PC-9 (cell line): ENCODE measurements around the gene MUC5AC. TPM values are rescaled to one million over a fixed set of nuclear protein-coding genes. Genes with fewer than 3 reads are reported as not detected.

Source experiments
- BruUV-seq: library from RNA; stranded (reverse); fragments of 400-500 nt; replicated peaks from 2 replicates; lab custom pipeline; 2021; lab: Mats Ljungman, UMichigan
- CTCF ChIA-PET: fragments of 300-600 bp; sonication (Branson Sonifier 250); formaldehyde crosslinking; loops from one replicate; lab custom pipeline; 2022; ENCODE audit warnings: antibody characterized with exemption; lab: Charles Lee
- POLR2A ChIA-PET: fragments of 300-600 bp; sonication (Branson Sonifier 250); formaldehyde crosslinking; loops from one replicate; lab custom pipeline; 2022; ENCODE audit warnings: antibody characterized with exemption; ENCODE audit not compliant: unreplicated experiment; lab: Charles Lee
- DNase-seq, 2 experiments: peaks; one replicate each; pipeline versions ENCODE4 v3.0.0 to v3.0.0-alpha.2; 2015 to 2022; ENCODE audit warnings: mixed read lengths in 1 of 2
- H2AFZ ChIP-seq: fragments of 200-600 bp; sonication (generic); 2 replicates; pipeline ENCODE4 v1.8.1; 2017; ENCODE audit warnings: antibody characterized with exemption
- H3F3A ChIP-seq: fragments of 200-600 bp; sonication (generic); 2 replicates; pipeline ENCODE4 v1.8.1; 2017; ENCODE audit warnings: antibody characterized with exemption, mild to moderate bottlenecking, low read depth; ENCODE audit not compliant: insufficient read depth
- H3K27ac ChIP-seq: fragments of 200-600 bp; sonication (generic); 2 replicates; pipeline ENCODE4 v1.6.1; 2016; ENCODE audit warnings: mixed run types
- H3K27me3 ChIP-seq: fragments of 200-600 bp; sonication (generic); 2 replicates; pipeline ENCODE4 v1.6.1; 2016; ENCODE audit warnings: low read depth, mixed run types; ENCODE audit not compliant: insufficient read depth
- H3K36me3 ChIP-seq: fragments of 200-600 bp; sonication (generic); 2 replicates; pipeline ENCODE4 v1.6.1; 2016; ENCODE audit warnings: low read depth, mixed run types
- H3K4me1 ChIP-seq: fragments of 200-600 bp; sonication (generic); replicated peaks from 2 replicates; pipeline ENCODE4 v1.6.1; 2016; ENCODE audit warnings: mixed run types; ENCODE audit not compliant: insufficient read depth
- H3K4me2 ChIP-seq: fragments of 200-600 bp; sonication (generic); 2 replicates; pipeline ENCODE4 v1.6.1; 2017; ENCODE audit warnings: mixed run types
- H3K4me3 ChIP-seq: fragments of 200-600 bp; sonication (generic); 2 replicates; pipeline ENCODE4 v1.6.1; 2016; ENCODE audit warnings: mixed run types
- H3K79me2 ChIP-seq: fragments of 200-600 bp; sonication (generic); 2 replicates; pipeline ENCODE4 v1.6.1; 2017; ENCODE audit warnings: low read depth, mixed run types
- H3K9me2 ChIP-seq: fragments of 200-600 bp; sonication (generic); 2 replicates; pipeline ENCODE4 v1.8.1; 2017; ENCODE audit warnings: mild to moderate bottlenecking; ENCODE audit not compliant: insufficient read depth
- H3K9me3 ChIP-seq: fragments of 200-600 bp; sonication (generic); 2 replicates; pipeline ENCODE4 v1.8.1; 2016; ENCODE audit warnings: low read depth; ENCODE audit not compliant: insufficient read depth
- H4K20me1 ChIP-seq: fragments of 200-600 bp; sonication (generic); 2 replicates; pipeline ENCODE4 v1.8.1; 2017; ENCODE audit not compliant: insufficient read depth
- CTCF ChIP-seq: fragments of 200-600 bp; sonication (generic); conservative IDR thresholded peaks from 2 replicates; pipeline ENCODE4 v1.6.1; 2017; ENCODE audit warnings: mixed run types, antibody characterized with exemption, mild to moderate bottlenecking, moderate library complexity
- EZH2 ChIP-seq: fragments of 200-600 bp; sonication (generic); IDR thresholded peaks from 2 replicates; pipeline ENCODE4 v1.8.0; 2017; ENCODE audit warnings: antibody characterized with exemption, low read depth
- intact Hi-C: fragments of 100-400 bp; cut with micrococcal nuclease; formaldehyde crosslinking; loops from one replicate; pipeline ENCODE4 v1.10.0; 2022; ENCODE audit not compliant: unreplicated experiment
- total RNA-seq: library from RNA; stranded (reverse); gene quantifications from 2 replicates; pipeline ENCODE4 v1.2.3, GENCODE V29; 2021

MUC5AC gene
- total RNA-seq, 1 experiment from 2014 or later: 0.09 TPM

GRCh38 chr11:1208144-1208393 is 50.3 kb downstream of the MUC5AC start:
- H3K4me3 ChIP-seq: no peak overlapping the region
- intact Hi-C loops: loop anchor here (10.0 kb wide), 1 partner anchor 93 kb away; no protein-coding TSS in a partner anchor
- POLR2A ChIA-PET: no interaction called here
- no TSS peak for BruUV-seq
- H3K79me2 ChIP-seq: no peaks in the 10 kb centered on the region
- H3K27ac ChIP-seq: no peak overlapping the region
- DNase-seq: no peak
- H3K9me2 ChIP-seq: no peaks in the 10 kb centered on the region
- CTCF ChIA-PET: no interaction called here
- peaks cover 27% of the 10 kb centered on the region for H3K4me1 ChIP-seq
- TF ChIP-seq EZH2: no peak
- no peak for TF ChIP-seq CTCF
- no peak overlapping the region for H3K4me2 ChIP-seq
- no peaks in the 10 kb centered on the region for H3K36me3 ChIP-seq
- H4K20me1 ChIP-seq: no peaks in the 10 kb centered on the region
- no peak overlapping the region for H2AFZ ChIP-seq
- H3F3A ChIP-seq: peaks cover 4% of the 10 kb centered on the region
- 0 out of 2 replicates have a peak, but pooled peaks cover 4% of the 10 kb centered on the region for H3K9me3 ChIP-seq
- H3K27me3 ChIP-seq: no peaks in the 10 kb centered on the region

DNA sequence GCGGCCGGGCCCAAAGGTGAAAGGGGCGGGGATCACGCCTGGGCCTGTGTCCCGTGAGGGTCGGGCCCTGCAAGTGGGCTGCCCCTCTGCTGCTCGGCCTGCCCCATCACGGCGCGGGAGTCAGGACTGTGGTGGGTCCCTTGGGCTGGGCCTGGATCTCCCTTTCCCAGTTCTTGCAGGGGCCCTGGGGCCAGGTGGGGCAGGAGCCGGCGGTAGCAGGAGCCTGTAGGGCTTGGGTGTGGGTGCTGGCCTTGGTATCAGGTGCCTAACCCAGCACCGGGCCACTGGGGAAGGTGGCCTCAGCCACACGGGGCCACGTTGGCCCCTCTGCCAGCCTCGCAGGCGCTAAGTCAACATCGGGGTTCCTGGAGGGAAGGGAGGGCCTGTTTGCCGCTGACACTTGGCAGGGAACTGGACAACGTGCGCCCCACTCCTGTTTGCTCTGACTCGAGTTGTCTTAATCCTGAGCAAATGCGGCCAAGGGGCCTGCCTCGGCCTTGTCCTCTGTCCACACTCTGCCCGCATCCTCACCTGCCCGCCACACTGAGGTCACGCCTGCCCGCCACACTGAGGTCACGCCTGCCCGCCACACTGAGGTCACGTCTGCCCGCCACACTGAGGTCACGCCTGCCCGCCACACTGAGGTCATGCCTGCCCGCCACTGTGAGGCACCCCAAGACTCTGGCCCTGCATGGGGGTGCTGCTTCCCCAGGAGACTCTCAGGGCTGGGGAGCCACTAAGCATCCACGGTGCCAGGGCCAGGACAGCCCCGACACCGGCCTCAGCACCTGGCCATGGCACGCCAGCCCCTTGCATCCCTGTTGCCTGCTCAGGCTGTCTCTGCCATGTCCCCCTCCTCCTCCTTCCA is 50.9 kb downstream of the MUC5AC start:
- no peaks in the 10 kb centered on the region for H3K9me2 ChIP-seq
- no TSS peak for BruUV-seq
- no peak overlapping the region for H3K27ac ChIP-seq
- no peaks in the 10 kb centered on the region for H3K36me3 ChIP-seq
- 0 out of 2 replicates have a peak, but pooled peaks cover 4% of the 10 kb centered on the region for H3K9me3 ChIP-seq
- H3K4me2 ChIP-seq: no peak overlapping the region
- H3K4me3 ChIP-seq: no peak overlapping the region
- H3K4me1 ChIP-seq: peaks cover 22% of the 10 kb centered on the region
- no peaks in the 10 kb centered on the region for H4K20me1 ChIP-seq
- TF ChIP-seq CTCF (no peak), EZH2 (no peak)
- ChIA-PET CTCF (no interaction called here), POLR2A (no interaction called here)
- H2AFZ ChIP-seq: no peak overlapping the region
- no peaks in the 10 kb centered on the region for H3K79me2 ChIP-seq
- no peaks in the 10 kb centered on the region for H3K27me3 ChIP-seq
- intact Hi-C loops: loop anchor here (10.0 kb wide), 1 partner anchor 94 kb away; no protein-coding TSS in a partner anchor
- H3F3A ChIP-seq: no peaks in the 10 kb centered on the region
- no peak for DNase-seq

DNA sequence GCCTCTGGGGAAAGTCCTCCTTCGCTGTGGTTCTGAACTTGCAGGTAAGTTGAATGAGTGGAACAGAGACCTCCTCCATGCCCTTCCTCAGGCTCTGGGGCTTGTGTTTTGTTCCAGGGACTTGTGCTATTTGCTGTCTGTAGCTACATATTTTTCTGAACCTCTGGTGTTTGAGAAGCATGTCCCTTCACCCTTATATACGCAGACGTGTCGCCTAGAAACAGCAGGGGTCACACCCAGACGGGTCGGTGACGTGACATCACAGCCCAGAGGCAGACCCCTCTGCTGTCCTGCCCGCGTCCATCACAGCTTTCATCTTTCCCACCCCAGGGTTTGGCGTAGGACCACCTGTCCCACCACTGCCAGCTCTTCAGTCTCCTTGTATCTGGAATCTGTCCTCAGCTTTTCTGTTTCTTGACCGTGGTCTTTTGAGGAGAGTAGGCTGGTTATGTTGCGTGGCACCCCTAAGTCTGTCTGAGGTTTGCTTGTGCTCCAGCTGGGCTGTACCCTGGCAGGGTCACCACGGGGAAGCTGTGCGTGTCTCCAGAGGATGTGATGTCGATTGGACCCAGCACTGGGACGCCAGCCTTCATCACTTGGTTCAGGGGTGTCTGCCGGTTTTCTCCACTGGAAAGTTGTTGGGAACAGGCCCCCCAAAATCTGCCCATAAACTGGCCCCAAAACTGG is 51.8 kb downstream of the MUC5AC start:
- Histone ChIP-seq H3K4me3 (no peak overlapping the region), H3K9me2 (no peaks in the 10 kb centered on the region), H3K27ac (no peak overlapping the region), H3K36me3 (no peaks in the 10 kb centered on the region), H3K4me2 (no peak overlapping the region), H3K79me2 (no peaks in the 10 kb centered on the region), H3K4me1 (peaks cover 14% of the 10 kb centered on the region), H4K20me1 (no peaks in the 10 kb centered on the region), H3K27me3 (no peaks in the 10 kb centered on the region), H2AFZ (no peak overlapping the region), H3F3A (no peaks in the 10 kb centered on the region), H3K9me3 (0 out of 2 replicates have a peak, but pooled peaks cover 4% of the 10 kb centered on the region)
- DNase-seq: no peak
- ChIA-PET CTCF (no interaction called here), POLR2A (no interaction called here)
- no TSS peak for BruUV-seq
- intact Hi-C loops: loop anchor here (10.0 kb wide), 1 partner anchor 95 kb away; no protein-coding TSS in a partner anchor
- TF ChIP-seq CTCF (no peak), EZH2 (no peak)
